ENCODE measurements around the gene FGGY.
A peak's percentile ranks its signal among the peaks of the same experiment; 100 is the strongest.
"Not testable (repeated sequence)": the region's sequence is repeated elsewhere in the genome, so short reads cannot be mapped to it uniquely, and the experiment has no call there.

FGGY gene

DNA sequence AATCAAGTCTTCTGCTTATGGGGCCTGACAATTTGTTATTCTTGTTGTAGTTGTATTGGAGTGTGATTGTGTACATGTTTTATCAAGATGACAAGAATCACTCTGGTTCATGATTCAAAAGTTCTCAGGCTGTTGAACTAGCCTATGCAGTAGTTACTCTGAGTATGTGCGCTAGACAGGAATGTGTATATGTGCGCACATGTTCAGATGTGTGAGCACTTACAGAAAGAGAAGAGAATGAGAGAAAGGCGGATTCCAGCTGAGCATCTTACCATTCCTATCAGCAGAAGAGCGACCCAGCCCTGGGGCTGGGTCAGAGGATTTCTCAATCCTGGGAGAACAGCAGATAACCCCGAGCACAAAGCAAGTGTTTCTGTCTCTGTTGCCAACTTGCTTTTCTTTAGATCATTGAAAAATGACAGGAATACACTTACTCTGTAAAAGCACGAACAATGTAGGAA, 407.1 kb downstream of the FGGY start:
- DNase-seq (ENCODE audit: low read depth) = no peak
- no peak for TF ChIP-seq CTCF (IDR thresholded peaks at IDR 0.05; ENCODE audit: low read length, missing control alignments)
- H3K4me3 ChIP-seq (replicated peaks; ENCODE audit: low read depth, low read length) = no peak overlapping the region

DNA sequence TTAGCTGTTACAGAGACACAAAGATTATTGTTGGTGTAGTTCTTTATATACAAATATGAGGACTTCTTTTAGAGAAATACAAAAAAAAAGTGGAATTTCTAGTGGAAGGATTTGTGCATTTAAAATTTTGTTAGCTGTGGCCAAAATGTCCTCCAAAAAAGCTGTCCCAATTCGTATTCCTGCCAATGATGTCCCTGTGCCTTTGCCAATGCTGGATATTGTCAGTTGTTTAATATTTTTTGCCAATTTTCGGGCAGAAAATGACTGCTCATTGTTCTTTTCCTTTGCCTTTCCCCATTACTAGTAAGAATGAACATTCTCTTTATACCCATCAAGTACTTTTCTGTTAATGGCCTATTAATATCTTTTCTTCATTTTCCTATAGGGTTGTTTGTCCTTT, 407.8 kb downstream of the FGGY start:
- no peak for TF ChIP-seq CTCF (IDR thresholded peaks at IDR 0.05; ENCODE audit: low read length, missing control alignments)
- H3K4me3 ChIP-seq (replicated peaks; ENCODE audit: low read depth, low read length) = no peak overlapping the region
- no peak for DNase-seq (ENCODE audit: low read depth)

DNA sequence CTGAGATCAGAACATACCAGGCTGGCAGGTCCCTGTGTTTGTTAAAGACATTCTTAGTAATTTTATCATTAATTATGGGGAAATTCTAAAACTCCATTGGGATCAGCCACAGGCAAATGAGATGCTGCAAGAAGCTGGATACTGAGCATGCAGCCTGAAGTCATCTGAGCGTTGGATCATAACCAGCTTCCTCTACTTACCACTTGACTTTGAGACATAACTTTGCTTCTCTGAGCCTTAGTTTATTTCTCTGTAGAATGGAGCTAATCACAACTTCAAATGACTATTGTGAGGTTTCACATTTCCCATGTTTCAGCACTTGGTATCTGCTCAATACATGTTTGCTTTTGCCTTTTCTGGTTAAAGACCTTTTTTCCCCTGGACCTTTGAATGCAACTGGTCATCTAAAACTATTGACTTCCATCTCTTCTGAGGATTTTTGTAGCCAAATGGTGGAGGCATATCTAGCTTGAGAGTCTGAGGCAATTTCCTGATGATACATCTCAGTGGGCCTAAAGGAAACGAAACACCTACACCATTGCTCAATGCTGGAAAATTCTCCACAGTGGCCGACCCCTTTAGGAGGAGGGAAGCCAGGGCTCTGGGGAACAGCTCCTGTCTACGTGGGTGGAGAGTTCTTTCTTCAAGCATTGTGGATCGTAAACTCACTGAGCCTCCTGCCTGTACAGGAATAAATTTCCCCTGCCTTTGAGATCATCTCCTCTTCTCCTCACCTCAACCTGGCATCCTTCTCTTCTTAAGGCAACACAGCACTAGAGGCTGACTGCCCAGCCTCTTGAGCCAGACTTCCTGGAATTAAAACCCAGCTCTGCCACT, 408.8 kb downstream of the FGGY start:
- no peak overlapping the region for H3K4me3 ChIP-seq (replicated peaks; ENCODE audit: low read depth, low read length)
- peak; percentile 1 for TF ChIP-seq CTCF (IDR thresholded peaks at IDR 0.05; ENCODE audit: low read length, missing control alignments)
- DNase-seq (ENCODE audit: low read depth) = peak; percentile 96

- no peak overlapping the region for H3K4me3 ChIP-seq (replicated peaks; ENCODE audit: low read depth, low read length)
- DNase-seq (ENCODE audit: low read depth) = no peak
- no peak for TF ChIP-seq CTCF (IDR thresholded peaks at IDR 0.05; ENCODE audit: low read length, missing control alignments)
Observed at GRCh38 chr1:59706303-59706599, 409.4 kb downstream of the FGGY start.

- TF ChIP-seq CTCF (IDR thresholded peaks at IDR 0.05; ENCODE audit: low read length, missing control alignments) = no peak
- DNase-seq (ENCODE audit: low read depth) = peak; percentile 96
- H3K4me3 ChIP-seq (replicated peaks; ENCODE audit: low read depth, low read length) = no peak overlapping the region
Observed at GRCh38 chr1:59707178-59707791, 410.4 kb downstream of the FGGY start.

DNA sequence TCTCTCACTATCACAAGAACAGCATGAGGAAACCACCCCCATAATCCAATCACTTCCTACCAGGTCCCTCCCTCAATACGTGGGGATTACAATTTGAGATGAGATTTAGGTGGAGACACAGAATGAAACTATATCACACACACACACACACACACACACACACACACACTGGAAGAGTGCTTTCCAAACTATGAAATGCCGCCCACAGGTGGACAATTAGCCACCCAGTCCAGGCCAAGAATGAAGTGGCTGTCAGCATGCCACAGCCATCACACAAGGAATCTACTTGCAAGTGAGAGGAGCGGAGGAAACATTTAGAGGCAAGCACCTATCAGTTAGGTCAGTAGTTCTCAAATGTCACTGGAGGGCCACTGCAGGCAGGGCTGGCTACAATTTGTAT, 412.4 kb downstream of the FGGY start:
- DNase-seq (ENCODE audit: low read depth) = no peak
- TF ChIP-seq CTCF (IDR thresholded peaks at IDR 0.05; ENCODE audit: low read length, missing control alignments) = no peak

DNA sequence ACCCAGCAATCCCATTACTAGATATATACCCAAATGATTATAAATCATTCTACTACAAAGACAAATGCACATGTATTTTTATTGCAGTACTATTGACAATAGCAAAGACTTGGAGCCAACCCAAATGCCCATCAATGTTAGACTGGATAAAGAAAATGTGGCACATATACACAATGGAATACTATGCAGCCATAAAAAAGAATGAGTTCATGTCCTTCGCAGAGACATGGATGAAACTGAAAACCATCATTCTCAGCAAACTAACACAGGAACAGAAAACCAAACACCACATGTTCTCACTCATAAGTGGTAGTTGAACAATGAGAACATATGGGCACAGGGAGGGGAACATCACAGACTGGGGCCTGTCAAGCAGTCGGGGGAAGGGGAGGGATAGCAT, 414.0 kb downstream of the FGGY start:
- DNase-seq (ENCODE audit: low read depth); H3K4me3 ChIP-seq (replicated peaks; ENCODE audit: low read depth, low read length): not testable (repeated sequence)

More for the DNA sequence above, 412.4 kb downstream of the FGGY start:
- no peak overlapping the region for H3K4me3 ChIP-seq (replicated peaks; ENCODE audit: low read depth, low read length)
